ENCODE measurements around the gene DDAH2.
"Not testable (repeated sequence)": the region's sequence is repeated elsewhere in the genome, so short reads cannot be mapped to it uniquely, and the experiment has no call there.

Gene DDAH2

DNA sequence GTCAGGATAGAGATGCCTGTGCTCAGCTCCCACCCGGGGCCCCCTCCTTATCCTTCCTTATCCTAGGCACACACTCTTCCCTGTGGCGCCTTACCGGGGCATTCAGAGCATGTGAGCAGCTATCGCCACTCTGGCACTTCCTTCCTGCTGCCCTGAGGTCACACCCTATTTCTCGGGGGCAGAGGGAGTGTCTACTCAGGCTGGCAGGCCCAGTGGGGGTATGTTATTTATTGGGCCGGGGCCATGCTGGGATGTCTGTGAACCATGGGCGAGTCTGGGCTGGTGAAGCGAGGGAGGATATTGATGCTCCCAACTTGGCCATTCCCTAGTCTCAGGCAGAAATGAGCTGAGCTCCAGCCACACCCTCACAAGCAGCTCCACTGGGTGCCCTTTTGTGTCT, 17.9 kb downstream of the DDAH2 start:
- DNase-seq: no peak

GRCh38 chr6:31710523-31711219, 18.4 kb downstream of the DDAH2 start:
- DNase-seq: no peak

DNA sequence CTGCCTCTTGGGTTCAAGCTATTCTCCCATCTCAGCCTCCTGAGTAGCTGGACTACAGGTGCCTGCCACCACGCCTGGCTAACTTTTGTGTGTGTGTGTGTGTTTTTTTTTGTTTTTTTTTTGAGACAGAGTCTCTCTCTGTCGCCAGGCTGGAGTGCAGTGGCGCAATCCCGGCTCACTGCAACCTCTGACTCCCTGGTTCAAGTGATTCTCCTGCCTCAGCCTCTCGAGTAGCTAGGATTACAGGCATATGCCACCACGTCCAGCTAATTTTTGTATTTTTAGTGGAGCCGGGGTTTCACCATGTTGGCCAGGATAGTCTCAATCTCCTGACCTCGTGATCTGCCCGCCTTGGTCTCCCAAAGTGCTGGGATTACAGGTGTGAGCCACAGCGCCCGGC, 19.9 kb downstream of the DDAH2 start:
- DNase-seq: not testable (repeated sequence)

- DNase-seq: no peak
These were observed 20.9 kb downstream of the DDAH2 start for GRCh38 chr6:31708224-31708623.

GRCh38 chr6:31707701-31708100, 21.4 kb downstream of the DDAH2 start:
- DNase-seq: no peak

GRCh38 chr6:31706599-31706998, 22.5 kb downstream of the DDAH2 start, which contains the start of gene LY6G6F:
Gene LY6G6F, plus strand, starts transcription at chr6:31706866. Its CDS starts 41 bp downstream, at chr6:31706907.
- no peak for DNase-seq

DNA sequence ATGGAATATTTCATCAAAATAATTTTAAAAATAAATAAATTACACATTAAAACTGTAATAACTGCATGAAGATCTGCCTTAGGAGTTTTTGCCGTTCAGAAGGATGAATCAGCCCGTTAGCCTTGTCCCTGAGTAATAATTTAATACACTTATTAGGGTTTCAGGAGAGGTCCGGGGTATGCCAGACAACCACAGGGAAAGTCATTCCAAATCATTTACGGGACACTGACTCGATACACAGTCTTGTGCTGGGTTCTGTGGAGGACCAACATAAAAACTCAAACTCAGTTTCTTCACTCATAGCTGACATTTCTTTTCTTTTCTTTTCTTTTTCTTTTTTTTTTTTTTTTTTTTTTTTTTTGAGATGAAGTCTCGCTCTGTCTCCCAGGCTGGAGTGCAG, 23.2 kb downstream of the DDAH2 start:
- no peak for DNase-seq

- DNase-seq: peak; percentile 95
These were observed 26.0 kb downstream of the DDAH2 start, which contains the start of gene ABHD16A for GRCh38 chr6:31702819-31703716. Gene ABHD16A, minus strand, starts transcription at chr6:31703324. Its CDS starts 43 bp downstream, at chr6:31703281.

- DNase-seq: peak; percentile 7
These were observed 26.7 kb downstream of the DDAH2 start for GRCh38 chr6:31702405-31702818.

GRCh38 chr6:31701666-31702404, 27.3 kb downstream of the DDAH2 start:
- no peak for DNase-seq

DNA sequence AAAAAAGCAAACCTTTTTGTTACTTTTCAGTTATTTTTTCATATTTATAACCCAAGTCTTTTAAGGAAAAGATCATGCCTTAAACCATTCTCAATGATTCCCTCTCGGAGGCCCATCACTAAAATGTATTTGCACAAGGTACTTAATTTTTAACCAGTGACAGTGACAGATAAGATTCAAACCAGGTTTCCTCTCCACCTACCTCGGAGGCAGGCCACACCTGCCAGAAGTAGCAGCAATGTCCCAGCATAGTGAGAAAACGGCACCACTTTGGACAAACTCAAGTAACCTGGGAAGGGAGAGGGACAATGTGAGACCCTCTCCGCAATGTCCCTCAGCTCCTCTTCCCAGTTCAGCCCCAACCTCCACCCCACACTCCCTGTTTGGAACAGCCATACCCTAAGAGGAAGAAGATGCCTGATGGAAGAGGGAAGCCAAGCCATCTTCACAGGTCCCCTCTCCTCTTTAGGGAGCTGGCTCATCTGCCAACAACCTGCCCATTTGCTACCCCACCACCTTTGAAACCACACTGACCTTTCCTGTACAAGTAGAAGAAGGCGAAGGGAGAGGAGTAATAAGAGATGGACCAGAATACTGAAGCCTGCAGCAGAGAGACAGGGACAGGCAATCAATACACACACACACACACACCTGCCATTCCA, 28.2 kb downstream of the DDAH2 start:
- DNase-seq: no peak

DNA sequence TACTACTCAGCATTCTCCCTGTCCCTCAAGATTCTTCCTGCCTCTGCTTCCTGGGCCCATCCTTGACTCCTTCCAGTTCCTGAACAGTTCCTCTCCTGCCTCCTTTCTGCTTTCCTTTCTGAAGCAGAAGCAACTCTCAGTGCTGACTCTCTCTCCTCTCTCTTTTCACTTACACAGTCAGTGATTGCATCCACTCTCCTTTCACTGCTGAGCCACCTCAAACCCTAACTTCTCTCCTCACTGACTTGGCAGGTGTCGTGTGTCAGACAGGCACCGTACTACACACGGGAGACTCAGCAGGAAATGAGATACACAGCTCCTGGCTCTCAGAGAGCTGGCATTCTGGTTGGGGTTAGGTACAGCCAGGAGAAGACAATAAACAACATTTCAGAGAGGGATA, 31.5 kb downstream of the DDAH2 start:
- DNase-seq: no peak

DNA sequence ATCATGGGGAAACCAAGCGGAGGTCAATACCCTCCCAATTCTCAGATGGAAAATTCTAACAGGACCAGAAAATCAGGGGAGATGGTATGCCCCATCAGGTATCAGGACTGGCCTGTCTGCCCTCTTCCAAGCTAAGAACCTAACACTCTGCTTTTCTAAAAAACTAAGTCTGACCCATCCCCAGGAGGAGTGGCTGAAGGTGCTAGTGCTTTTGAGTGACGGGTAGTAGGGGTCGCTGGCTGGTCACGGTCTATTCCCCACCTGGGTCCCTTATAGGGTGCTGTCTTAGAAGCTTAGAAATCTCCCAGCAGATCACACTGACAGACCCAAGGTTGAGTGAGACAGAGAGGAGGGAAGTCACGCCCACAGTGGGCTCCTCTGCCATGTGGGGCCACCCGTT, 35.6 kb downstream of the DDAH2 start:
- DNase-seq: no peak

DNA sequence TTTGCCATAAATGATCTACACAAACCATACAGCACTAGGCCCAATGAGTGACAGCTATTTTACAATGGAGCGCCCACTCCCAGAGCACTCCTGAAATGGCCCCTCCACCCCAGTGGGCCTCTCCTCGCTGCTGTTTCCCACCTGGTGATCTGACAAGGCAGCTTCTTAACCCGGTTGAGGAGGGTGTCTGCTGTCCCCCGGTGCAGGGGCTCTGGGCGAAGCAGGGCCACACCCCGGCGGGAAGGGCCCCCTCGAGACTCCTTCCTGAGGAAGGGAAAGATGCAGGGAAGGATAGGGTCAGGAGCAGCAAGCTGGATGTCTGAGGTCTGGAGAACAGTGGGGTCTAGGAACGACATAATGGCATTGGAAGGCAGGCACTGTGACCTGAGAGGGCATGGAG, 36.2 kb downstream of the DDAH2 start:
- no peak for DNase-seq

- no peak for DNase-seq
These were observed 36.7 kb downstream of the DDAH2 start for GRCh38 chr6:31692353-31692752.

DNA sequence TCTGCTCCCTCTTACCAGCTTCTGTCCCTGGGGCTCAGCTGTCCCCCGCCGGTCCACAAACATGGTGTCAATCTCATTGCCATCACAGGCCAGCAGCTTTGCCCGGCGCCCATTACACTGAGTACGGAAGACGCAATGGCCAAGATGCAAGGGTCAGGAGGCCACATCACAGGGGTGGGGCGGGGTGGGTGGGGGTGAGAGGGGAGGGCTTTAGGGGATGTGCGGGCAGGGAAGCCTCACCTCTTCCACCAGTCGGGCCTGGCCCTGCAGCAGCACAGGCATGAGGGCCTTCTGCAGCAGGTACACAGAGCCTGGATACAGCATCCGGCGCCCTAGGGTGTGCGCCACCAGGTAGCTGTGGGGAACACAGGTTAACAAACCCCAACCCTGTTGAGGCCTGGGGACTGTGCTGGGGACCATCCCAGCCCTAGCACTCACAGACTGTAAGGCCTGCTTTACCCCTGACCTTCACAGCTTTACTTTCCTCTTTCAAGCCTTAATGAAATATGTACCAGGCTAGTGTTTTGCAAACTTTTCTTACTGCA, 37.5 kb downstream of the DDAH2 start:
- DNase-seq: no peak

DNA sequence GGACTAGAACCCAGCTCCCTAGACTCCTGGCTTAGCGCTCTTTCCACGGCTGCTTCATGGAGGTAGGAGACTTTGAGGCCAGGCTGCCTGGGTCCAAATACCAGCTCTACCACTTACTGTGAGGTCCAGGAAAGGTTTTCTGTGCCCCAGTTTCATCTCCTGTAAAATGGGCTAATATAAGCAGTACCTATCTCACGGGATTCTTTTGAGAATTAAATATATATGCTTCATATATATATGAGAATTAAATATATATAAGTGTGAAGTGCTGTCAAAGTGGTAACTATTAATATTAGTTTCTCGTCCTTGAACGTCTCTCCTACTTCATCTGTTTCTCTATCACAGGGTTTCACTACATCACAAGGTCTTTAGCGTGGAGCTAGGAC, 38.0 kb downstream of the DDAH2 start:
- DNase-seq: no peak

GRCh38 chr6:31690231-31691077, 38.6 kb downstream of the DDAH2 start:
- DNase-seq: no peak

DNA sequence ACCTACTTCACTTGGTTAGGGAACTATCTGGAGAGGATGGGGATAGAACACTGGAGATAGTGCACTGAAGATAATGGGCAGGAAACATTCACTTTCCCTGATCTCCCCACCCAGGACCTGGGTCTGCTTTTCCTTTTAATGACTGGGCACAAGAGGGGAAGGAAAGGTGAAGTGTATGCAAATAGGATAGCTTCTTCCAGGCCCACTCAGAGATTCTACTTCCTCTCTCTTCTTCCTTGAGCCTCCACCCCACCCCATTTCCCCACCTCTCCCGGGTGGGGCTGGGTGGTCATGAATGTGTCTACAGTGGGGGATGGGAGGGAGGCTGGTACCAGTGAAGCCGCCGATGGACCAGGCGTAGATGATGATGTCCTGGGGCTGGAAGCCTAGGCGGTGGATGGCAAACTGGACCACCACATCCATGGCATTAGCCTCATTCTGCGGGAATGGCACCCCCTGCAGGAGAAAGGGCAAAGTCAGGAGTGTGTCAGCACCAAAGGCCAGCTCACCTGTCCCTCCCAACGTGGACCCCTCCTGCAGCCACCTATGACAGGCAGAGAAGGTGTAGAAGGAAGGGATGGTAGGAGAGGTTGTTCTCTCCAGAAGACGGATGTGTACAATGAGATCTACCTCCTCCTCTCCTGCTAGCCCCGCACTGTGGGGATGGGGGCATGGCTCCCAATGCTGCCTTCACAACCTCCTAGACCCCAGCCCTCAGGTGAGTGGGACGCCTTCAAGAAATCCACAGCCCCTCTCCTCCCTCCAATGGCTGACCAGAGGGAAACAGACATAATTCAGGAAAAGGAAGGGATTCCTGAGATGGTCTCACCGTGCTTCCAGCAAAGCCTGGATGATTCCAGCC, 39.6 kb downstream of the DDAH2 start:
- DNase-seq: no peak

Measured in activated T-cell treated with anti-CD3 and anti-CD28 coated beads for 4 hours (primary cell).